Measurements from ENCODE around the gene SYVN1. TPM values are rescaled to one million over a fixed set of nuclear protein-coding genes. Genes with fewer than 3 reads are reported as not detected.

Gene SYVN1
- total RNA-seq, 1 experiment from 2014 or later: 64.3 TPM

GRCh38 chr11:65083834-65084597, 50.3 kb downstream of the SYVN1 start, which contains the start of the genes CDCA5 and ZFPL1:
CDCA5 (minus strand) TSS chr11:65084040; CDS start chr11:65083978, 62 bp downstream.
ZFPL1 (plus strand) TSS chr11:65084222; CDS start chr11:65084699, 477 bp downstream.
- TF ChIP-seq CTCF (IDR thresholded peaks at IDR 0.05) (no peak), TCF7L2 (IDR thresholded peaks at IDR 0.05; ENCODE audit: low read depth, low read length) (no peak), POLR2AphosphoS5 (IDR thresholded peaks at IDR 0.05; ENCODE audit: low read depth, low read length) (peak; percentile 92), REST (IDR thresholded peaks at IDR 0.05; ENCODE audit: insufficient read depth in 1 of 2, low read depth in 2 of 2, low read length in 1 of 2) (peak in 1 of 2 experiments; percentile 60; a peak in 1 of 4 replicates), SIN3A (IDR thresholded peaks at IDR 0.05; ENCODE audit: borderline replicate concordance, insufficient read depth, low read depth, low read length) (peak; percentile 99)
- in situ Hi-C loops (cut with HindIII; ENCODE audit: low pct_unique_long_range_greater_than_20kb, low sequenced_read_pairs) (no loop called here), intact Hi-C loops (cut with micrococcal nuclease; ENCODE audit: unreplicated experiment) (no loop called here)
- no TSS peak for BruUV-seq (replicated peaks)
- Histone ChIP-seq H3K4me3 (ENCODE audit: low read depth in 2 of 2, low read length in 2 of 2) (peak within 1 kb of the TSS; percentile 81 to 99), H3K36me3 (ENCODE audit: control insufficient read depth, insufficient read depth, low read length) (peaks cover 8% of the 10 kb centered on the region), H3K4me1 (ENCODE audit: control insufficient read depth, insufficient read depth, low read length) (peaks cover 20% of the 10 kb centered on the region), H3K9me3 (ENCODE audit: control insufficient read depth, insufficient read depth, low read depth, low read length) (no peaks in the 10 kb centered on the region), H3K27me3 (ENCODE audit: control insufficient read depth, insufficient read depth, low read length) (no peaks in the 10 kb centered on the region), H3K27ac (ENCODE audit: low read length) (peak within 1 kb of the TSS; percentile 96)
- ChIA-PET POLR2A (no interaction called here), CTCF (no interaction called here)
- ATAC-seq (peak; percentile 98), DNase-seq (ENCODE audit: low read depth, low spot score) (peak; percentile 73)

GRCh38 chr11:65083134-65083833, 51.0 kb downstream of the SYVN1 start:
- DNase-seq (ENCODE audit: low read depth, low spot score): no peak
- peak overlapping the region; percentile 96 for H3K27ac ChIP-seq (ENCODE audit: low read length)
- peak; percentile 1; the same call in 1 of the 2 replicates for ATAC-seq
- TF ChIP-seq SIN3A (IDR thresholded peaks at IDR 0.05; ENCODE audit: borderline replicate concordance, insufficient read depth, low read depth, low read length) (no peak), REST (IDR thresholded peaks at IDR 0.05; ENCODE audit: insufficient read depth in 1 of 2, low read depth in 2 of 2, low read length in 1 of 2) (0 out of 4 replicates have a peak, but pooled peaks of 1 of the 2 experiments have one; percentile 27), POLR2AphosphoS5 (IDR thresholded peaks at IDR 0.05; ENCODE audit: low read depth, low read length) (no peak)
- H3K4me1 ChIP-seq (ENCODE audit: control insufficient read depth, insufficient read depth, low read length): peaks cover 27% of the 10 kb centered on the region
- H3K36me3 ChIP-seq (ENCODE audit: control insufficient read depth, insufficient read depth, low read length): peaks cover 8% of the 10 kb centered on the region
- peak overlapping the region; percentile 81 to 99 for H3K4me3 ChIP-seq (ENCODE audit: low read depth in 2 of 2, low read length in 2 of 2)
- no peaks in the 10 kb centered on the region for H3K9me3 ChIP-seq (ENCODE audit: control insufficient read depth, insufficient read depth, low read depth, low read length)
- intact Hi-C loops (cut with micrococcal nuclease; ENCODE audit: unreplicated experiment) (no loop called here), in situ Hi-C loops (cut with HindIII; ENCODE audit: low pct_unique_long_range_greater_than_20kb, low sequenced_read_pairs) (no loop called here)
- no peaks in the 10 kb centered on the region for H3K27me3 ChIP-seq (ENCODE audit: control insufficient read depth, insufficient read depth, low read length)
- ChIA-PET CTCF (no interaction called here), POLR2A (no interaction called here)
- BruUV-seq (replicated peaks): no TSS peak
